ENCODE results near the gene TMEM52B. TPM values are rescaled to one million over a fixed set of nuclear protein-coding genes. Genes with fewer than 3 reads are reported as not detected.
A peak's percentile ranks its signal among the peaks of the same experiment; 100 is the strongest.

The TMEM52B gene
- total and polyA plus RNA-seq, 5 donors: 0.07 TPM; not detected in 4

DNA sequence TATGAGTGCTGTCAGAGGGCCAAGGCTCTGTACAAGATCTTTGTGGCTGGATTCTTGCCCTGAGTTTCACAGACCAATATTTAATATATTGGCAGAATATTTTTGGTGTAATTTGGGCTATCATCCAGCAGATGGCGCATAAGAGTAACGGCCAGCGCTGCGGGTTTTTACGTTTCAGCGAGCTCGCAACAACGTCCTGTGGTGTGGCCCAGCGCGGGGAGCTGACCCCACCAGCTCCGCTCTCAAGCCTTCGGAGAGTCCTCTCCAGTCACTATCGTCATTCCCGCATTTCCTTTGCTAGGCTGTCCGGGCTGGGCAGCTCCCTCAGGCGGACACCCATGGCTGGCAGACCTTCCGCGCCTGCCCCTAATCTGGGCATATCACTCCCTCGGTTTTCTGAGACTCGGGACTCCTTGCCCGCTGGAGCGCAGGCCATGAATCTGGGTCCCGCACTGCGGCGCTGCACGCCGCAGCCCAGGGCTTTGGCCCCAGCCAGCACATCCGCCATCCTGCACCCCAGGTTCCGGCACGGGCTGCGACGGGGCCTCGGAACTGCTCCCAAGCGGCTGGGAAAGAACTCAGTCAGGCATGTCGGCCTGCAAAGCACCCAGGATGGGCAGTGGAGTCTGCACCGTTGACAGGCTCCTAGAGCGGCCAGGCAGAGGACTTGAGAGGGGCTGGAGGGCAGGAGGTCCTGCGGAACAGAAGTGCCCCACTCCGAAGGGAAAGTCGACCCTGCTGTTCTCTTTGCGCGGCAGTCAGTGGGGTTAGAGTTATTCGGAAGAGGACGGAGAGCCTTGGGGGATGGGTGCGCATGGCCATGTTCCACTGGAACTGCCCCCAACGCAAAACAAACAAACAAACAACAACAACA lies 25.3 kb upstream of the TMEM52B start:
- intact Hi-C loops (cut with DNase I): loop anchor here in 2 of 4 donors (2.0 to 10.0 kb wide), 2 partner anchors 37 to 61 kb away; partner anchors contain the start of gene GABARAPL1 (in 1 of the 2)
- WGBS: 2% methylated on average over 46 of the region's 46 CpGs

DNA sequence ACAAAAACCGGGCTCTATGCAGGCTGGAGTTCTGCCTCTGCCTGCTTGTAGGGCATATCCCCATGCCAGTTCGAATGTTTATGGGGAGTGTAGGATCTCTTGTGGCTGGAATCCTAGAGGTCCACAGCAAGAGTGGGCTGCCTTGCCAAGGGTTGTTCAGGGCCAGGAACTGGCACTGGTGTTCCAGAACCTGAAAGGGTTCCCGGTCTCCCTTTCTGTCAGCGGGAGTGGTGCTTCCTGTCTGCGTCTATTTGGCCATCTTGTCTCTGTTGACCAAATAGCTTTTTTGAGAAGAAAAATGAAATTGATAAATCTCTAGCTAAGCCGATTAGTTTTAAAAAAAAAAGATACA lies 24.7 kb upstream of the TMEM52B start:
- Histone ChIP-seq H3K27ac (ENCODE audit: low read length) (peak overlapping the region; percentile 78), H3K27me3 (ENCODE audit: control insufficient read depth, insufficient read depth) (no peaks in the 10 kb centered on the region), H3K4me1 (ENCODE audit: control insufficient read depth, insufficient read depth, low read length) (peaks cover 5% of the 10 kb centered on the region), H3K9me3 (ENCODE audit: control insufficient read depth, low read length) (no peaks in the 10 kb centered on the region), H3K4me3 (ENCODE audit: low read length) (peak overlapping the region; percentile 45)
- no peak for DNase-seq
- intact Hi-C loops (cut with DNase I): loop anchor here in 1 of 4 donors (10.0 kb wide), 1 partner anchor 61 kb away; the partner anchor contains the start of gene GABARAPL1
- 52% methylated on average over 6 of the region's 6 CpGs for WGBS
- peak; percentile 34 to 39 for ATAC-seq

More for the DNA sequence above, 25.3 kb upstream of the TMEM52B start:
- Histone ChIP-seq H3K4me3 (ENCODE audit: low read length) (peak overlapping the region; percentile 45), H3K9me3 (ENCODE audit: control insufficient read depth, low read length) (no peaks in the 10 kb centered on the region), H3K4me1 (ENCODE audit: control insufficient read depth, insufficient read depth, low read length) (peaks cover 5% of the 10 kb centered on the region), H3K27me3 (ENCODE audit: control insufficient read depth, insufficient read depth) (no peaks in the 10 kb centered on the region), H3K27ac (ENCODE audit: low read length) (peak overlapping the region; percentile 78)
- ATAC-seq (peak; percentile 96), DNase-seq (peak; percentile 70 to 86 (median 86))

GRCh38 chr12:10155966-10156365 lies 22.9 kb upstream of the TMEM52B start:
- no peak overlapping the region for H3K4me3 ChIP-seq (ENCODE audit: low read length)
- H3K27ac ChIP-seq (ENCODE audit: low read length): no peak overlapping the region
- H3K9me3 ChIP-seq (ENCODE audit: control insufficient read depth, low read length): no peaks in the 10 kb centered on the region
- DNase-seq (no peak), ATAC-seq (no peak)
- WGBS: 66% methylated on average over 3 of the region's 3 CpGs
- intact Hi-C loops (cut with DNase I): loop anchor here in 2 of 4 donors (5.0 to 10.0 kb wide), 2 partner anchors 36 to 59 kb away; partner anchors contain the start of gene GABARAPL1 (in 1 of the 2)
- H3K4me1 ChIP-seq (ENCODE audit: control insufficient read depth, insufficient read depth, low read length): peaks cover 5% of the 10 kb centered on the region
- H3K27me3 ChIP-seq (ENCODE audit: control insufficient read depth, insufficient read depth): no peaks in the 10 kb centered on the region

GRCh38 chr12:10158406-10158805 lies 20.4 kb upstream of the TMEM52B start:
- Histone ChIP-seq H3K4me1 (ENCODE audit: control insufficient read depth, insufficient read depth, low read length) (peaks cover 5% of the 10 kb centered on the region), H3K4me3 (ENCODE audit: low read length) (no peak overlapping the region), H3K9me3 (ENCODE audit: control insufficient read depth, low read length) (no peaks in the 10 kb centered on the region), H3K27ac (ENCODE audit: low read length) (no peak overlapping the region), H3K27me3 (ENCODE audit: control insufficient read depth, insufficient read depth) (no peaks in the 10 kb centered on the region)
- intact Hi-C loops (cut with DNase I): loop anchor here in 2 of 4 donors (5.0 to 10.0 kb wide), 2 partner anchors 34 to 56 kb away; partner anchors contain the start of gene GABARAPL1 (in 1 of the 2)
- ATAC-seq (no peak), DNase-seq (no peak)
- 89% methylated on average over 2 of the region's 2 CpGs for WGBS

- no peaks in the 10 kb centered on the region for H3K9me3 ChIP-seq (ENCODE audit: control insufficient read depth, low read length)
- H3K27me3 ChIP-seq (ENCODE audit: control insufficient read depth, insufficient read depth): no peaks in the 10 kb centered on the region
- no peaks in the 10 kb centered on the region for H3K4me1 ChIP-seq (ENCODE audit: control insufficient read depth, insufficient read depth, low read length)
- DNase-seq: no peak
- WGBS: 47% methylated on average over 3 of the region's 3 CpGs
- no peak overlapping the region for H3K27ac ChIP-seq (ENCODE audit: low read length)
- H3K4me3 ChIP-seq (ENCODE audit: low read length): no peak overlapping the region
- no peak for ATAC-seq
- intact Hi-C loops (cut with DNase I): loop anchor here in 2 of 4 donors (5.0 to 10.0 kb wide), 2 partner anchors 33 to 56 kb away; partner anchors contain the start of gene GABARAPL1 (in 1 of the 2)
Observed at GRCh38 chr12:10159280-10159679, 19.6 kb upstream of the TMEM52B start.

- Histone ChIP-seq H3K9me3 (ENCODE audit: control insufficient read depth, low read length) (no peaks in the 10 kb centered on the region), H3K4me3 (ENCODE audit: low read length) (no peak overlapping the region), H3K27ac (ENCODE audit: low read length) (no peak overlapping the region), H3K4me1 (ENCODE audit: control insufficient read depth, insufficient read depth, low read length) (no peaks in the 10 kb centered on the region), H3K27me3 (ENCODE audit: control insufficient read depth, insufficient read depth) (no peaks in the 10 kb centered on the region)
- intact Hi-C loops (cut with DNase I): no loop called here
- DNase-seq (no peak), ATAC-seq (peak in 1 of 2 donors; percentile 16)
- 51% methylated on average over 7 of the region's 7 CpGs for WGBS
Observed at GRCh38 chr12:10160617-10161385, 18.0 kb upstream of the TMEM52B start.

- no peaks in the 10 kb centered on the region for H3K4me1 ChIP-seq (ENCODE audit: control insufficient read depth, insufficient read depth, low read length)
- no peaks in the 10 kb centered on the region for H3K27me3 ChIP-seq (ENCODE audit: control insufficient read depth, insufficient read depth)
- DNase-seq (no peak), ATAC-seq (no peak)
- no peaks in the 10 kb centered on the region for H3K9me3 ChIP-seq (ENCODE audit: control insufficient read depth, low read length)
- H3K4me3 ChIP-seq (ENCODE audit: low read length): no peak overlapping the region
- intact Hi-C loops (cut with DNase I): no loop called here
- WGBS: 71% methylated on average over 3 of the region's 3 CpGs
- no peak overlapping the region for H3K27ac ChIP-seq (ENCODE audit: low read length)
Observed at GRCh38 chr12:10163084-10163483, 15.7 kb upstream of the TMEM52B start.

GRCh38 chr12:10165421-10165820 lies 13.4 kb upstream of the TMEM52B start:
- H3K9me3 ChIP-seq (ENCODE audit: control insufficient read depth, low read length): no peaks in the 10 kb centered on the region
- WGBS: 0% methylated on average over 1 of the region's 1 CpG
- ATAC-seq (no peak), DNase-seq (no peak)
- H3K27me3 ChIP-seq (ENCODE audit: control insufficient read depth, insufficient read depth): no peaks in the 10 kb centered on the region
- no peak overlapping the region for H3K4me3 ChIP-seq (ENCODE audit: low read length)
- H3K4me1 ChIP-seq (ENCODE audit: control insufficient read depth, insufficient read depth, low read length): no peaks in the 10 kb centered on the region
- H3K27ac ChIP-seq (ENCODE audit: low read length): no peak overlapping the region
- intact Hi-C loops (cut with DNase I): no loop called here

DNA sequence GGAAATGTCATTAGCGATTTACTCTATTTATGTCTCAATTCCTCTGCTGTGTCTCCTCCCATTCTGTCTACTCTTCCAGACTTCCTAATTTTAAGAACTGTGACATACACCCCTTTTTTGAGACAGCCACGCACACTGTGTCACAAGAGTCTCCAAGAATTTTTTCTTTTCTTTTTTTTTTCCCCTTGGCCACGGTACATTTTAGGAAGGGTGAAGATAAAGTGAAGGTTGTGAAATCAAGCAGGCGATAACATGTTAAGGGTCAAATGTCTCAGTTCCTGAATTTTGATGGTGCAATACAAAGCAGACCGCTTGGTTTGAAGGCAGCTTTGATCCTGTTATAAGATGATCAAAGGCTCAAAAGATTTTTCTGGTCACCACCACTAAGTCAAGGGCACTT lies 11.2 kb upstream of the TMEM52B start:
- intact Hi-C loops (cut with DNase I): no loop called here
- 45% methylated on average over 5 of the region's 5 CpGs for WGBS
- Histone ChIP-seq H3K4me1 (ENCODE audit: control insufficient read depth, insufficient read depth, low read length) (no peaks in the 10 kb centered on the region), H3K4me3 (ENCODE audit: low read length) (no peak overlapping the region), H3K27ac (ENCODE audit: low read length) (no peak overlapping the region), H3K9me3 (ENCODE audit: control insufficient read depth, low read length) (no peaks in the 10 kb centered on the region), H3K27me3 (ENCODE audit: control insufficient read depth, insufficient read depth) (no peaks in the 10 kb centered on the region)
- DNase-seq (no peak), ATAC-seq (peak; percentile 66 to 83)

GRCh38 chr12:10169104-10169503 lies 9.7 kb upstream of the TMEM52B start:
- no peaks in the 10 kb centered on the region for H3K4me1 ChIP-seq (ENCODE audit: control insufficient read depth, insufficient read depth, low read length)
- no peaks in the 10 kb centered on the region for H3K9me3 ChIP-seq (ENCODE audit: control insufficient read depth, low read length)
- intact Hi-C loops (cut with DNase I): no loop called here
- H3K27me3 ChIP-seq (ENCODE audit: control insufficient read depth, insufficient read depth): no peaks in the 10 kb centered on the region
- no peak overlapping the region for H3K27ac ChIP-seq (ENCODE audit: low read length)
- ATAC-seq: no peak
- no peak overlapping the region for H3K4me3 ChIP-seq (ENCODE audit: low read length)
- WGBS: 68% methylated on average over 3 of the region's 3 CpGs
- DNase-seq: no peak

GRCh38 chr12:10170216-10170615 lies 8.6 kb upstream of the TMEM52B start:
- Histone ChIP-seq H3K27me3 (ENCODE audit: control insufficient read depth, insufficient read depth) (no peaks in the 10 kb centered on the region), H3K4me1 (ENCODE audit: control insufficient read depth, insufficient read depth, low read length) (no peaks in the 10 kb centered on the region), H3K4me3 (ENCODE audit: low read length) (no peak overlapping the region), H3K9me3 (ENCODE audit: control insufficient read depth, low read length) (no peaks in the 10 kb centered on the region), H3K27ac (ENCODE audit: low read length) (no peak overlapping the region)
- ATAC-seq (no peak), DNase-seq (no peak)
- intact Hi-C loops (cut with DNase I): no loop called here
- WGBS: 89% methylated on average over 5 of the region's 5 CpGs
